ENCODE data around the gene KATNAL1. TPM values are rescaled to one million over a fixed set of nuclear protein-coding genes. Genes with fewer than 3 reads are reported as not detected.
"Not testable (repeated sequence)": the region's sequence is repeated elsewhere in the genome, so short reads cannot be mapped to it uniquely, and the experiment has no call there.

Gene KATNAL1
- total and polyA plus RNA-seq, 4 donors, result 6.3 to 43.8 (median 22.0) TPM

DNA sequence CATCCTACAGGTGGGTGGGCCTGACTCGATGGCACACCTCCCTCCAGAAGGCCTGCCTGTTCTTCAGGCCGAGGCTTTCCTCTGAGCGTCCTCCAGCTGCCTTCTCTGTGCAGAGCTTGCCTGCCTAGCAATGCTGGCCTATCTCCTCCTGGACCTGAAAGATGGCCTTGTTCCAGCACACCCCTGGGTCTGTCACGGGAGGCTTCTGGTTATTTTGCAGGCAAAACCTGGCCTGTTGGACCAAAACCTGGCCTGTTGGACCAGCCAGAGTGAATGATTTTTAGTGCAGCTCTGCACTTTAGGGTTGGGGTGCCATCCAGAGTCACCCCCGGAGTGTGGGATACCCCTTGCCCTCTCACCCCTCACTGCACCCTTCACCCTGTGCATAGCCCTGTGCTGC, 128.4 kb downstream of the KATNAL1 start:
- DNase-seq, result no peak
- H3K4me1 ChIP-seq (ENCODE audit: control insufficient read depth in 1 of 2, insufficient read depth in 2 of 2, low read length in 2 of 2), result no peaks in the 10 kb centered on the region
- H3K9me3 ChIP-seq (ENCODE audit: control insufficient read depth, low read length), result no peaks in the 10 kb centered on the region
- ATAC-seq (ENCODE audit: low FRiP score), result no peak
- H3K36me3 ChIP-seq (ENCODE audit: control insufficient read depth in 1 of 2, insufficient read depth in 2 of 2, low read length in 1 of 2), result no peaks in the 10 kb centered on the region
- intact Hi-C loops (cut with DNase I), result no loop called here
- no peak overlapping the region for H3K27ac ChIP-seq (ENCODE audit: low read depth in 1 of 2, low read length in 2 of 2)
- H3K4me3 ChIP-seq (ENCODE audit: low read length in 2 of 2), result no peak overlapping the region
- WGBS, 2 donors, result 91 to 92% methylated on average over 5 of the region's 5 CpGs
- H3K27me3 ChIP-seq (ENCODE audit: control insufficient read depth in 1 of 2, insufficient read depth in 2 of 2, low read length in 1 of 2), result no peaks in the 10 kb centered on the region

DNA sequence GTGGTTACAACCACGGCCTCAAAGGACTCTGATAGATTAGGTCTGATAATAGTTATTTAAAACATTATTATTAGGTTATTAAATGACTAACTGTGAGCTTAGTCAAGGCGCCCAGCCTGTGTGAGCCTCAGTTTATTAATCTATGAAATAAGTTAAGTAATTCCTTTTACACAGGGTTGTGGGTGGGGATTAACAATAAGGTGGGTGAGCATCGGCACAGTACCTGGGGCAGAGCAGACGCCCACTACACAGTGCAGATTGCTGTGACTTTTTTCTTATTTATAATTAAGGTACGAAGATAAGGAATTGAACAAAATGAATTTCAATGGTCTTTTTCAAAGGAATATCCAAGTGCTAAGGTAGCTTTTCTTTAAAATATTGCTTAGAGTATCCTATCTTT, 132.2 kb downstream of the KATNAL1 start:
- no peak for DNase-seq
- Histone ChIP-seq H3K36me3 (ENCODE audit: control insufficient read depth in 1 of 2, insufficient read depth in 2 of 2, low read length in 1 of 2) (no peaks in the 10 kb centered on the region), H3K27ac (ENCODE audit: low read depth in 1 of 2, low read length in 2 of 2) (no peak overlapping the region), H3K4me1 (ENCODE audit: control insufficient read depth in 1 of 2, insufficient read depth in 2 of 2, low read length in 2 of 2) (no peaks in the 10 kb centered on the region), H3K4me3 (ENCODE audit: low read length in 2 of 2) (no peak overlapping the region), H3K9me3 (ENCODE audit: control insufficient read depth, low read length) (no peaks in the 10 kb centered on the region), H3K27me3 (ENCODE audit: control insufficient read depth in 1 of 2, insufficient read depth in 2 of 2, low read length in 1 of 2) (no peaks in the 10 kb centered on the region)
- no peak for ATAC-seq (ENCODE audit: low FRiP score)
- WGBS, 2 donors, result 93 to 97% methylated on average over 5 of the region's 5 CpGs
- intact Hi-C loops (cut with DNase I), result no loop called here

DNA sequence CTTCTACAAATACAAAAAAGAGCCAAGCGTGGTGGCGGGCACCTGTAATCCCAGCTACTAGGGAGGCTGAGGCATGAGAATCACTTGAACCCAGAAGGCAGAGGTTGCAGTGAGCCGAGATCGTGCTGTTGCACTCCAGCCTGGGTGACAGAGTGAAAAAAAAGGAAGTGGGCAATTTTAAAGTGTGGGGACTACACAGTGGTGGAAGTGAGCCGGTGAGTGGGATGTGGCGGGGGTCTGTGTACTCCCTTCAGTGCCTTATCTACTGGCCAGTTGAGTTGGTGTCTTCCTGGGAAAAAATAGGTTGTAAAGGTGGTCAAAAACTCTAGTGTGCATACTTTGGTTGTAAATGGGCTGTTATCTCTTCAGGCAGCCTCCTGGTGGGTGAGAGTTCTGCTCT, 133.1 kb downstream of the KATNAL1 start:
- H3K4me1 ChIP-seq (ENCODE audit: control insufficient read depth in 1 of 2, insufficient read depth in 2 of 2, low read length in 2 of 2); H3K36me3 ChIP-seq (ENCODE audit: control insufficient read depth in 1 of 2, insufficient read depth in 2 of 2, low read length in 1 of 2); intact Hi-C loops (cut with DNase I); H3K27me3 ChIP-seq (ENCODE audit: control insufficient read depth in 1 of 2, insufficient read depth in 2 of 2, low read length in 1 of 2); H3K4me3 ChIP-seq (ENCODE audit: low read length in 2 of 2); H3K27ac ChIP-seq (ENCODE audit: low read depth in 1 of 2, low read length in 2 of 2); ATAC-seq (ENCODE audit: low FRiP score); DNase-seq; H3K9me3 ChIP-seq (ENCODE audit: control insufficient read depth, low read length): not testable (repeated sequence)
- 91 to 95% methylated on average over 6 of the region's 6 CpGs for WGBS, 2 donors

DNA sequence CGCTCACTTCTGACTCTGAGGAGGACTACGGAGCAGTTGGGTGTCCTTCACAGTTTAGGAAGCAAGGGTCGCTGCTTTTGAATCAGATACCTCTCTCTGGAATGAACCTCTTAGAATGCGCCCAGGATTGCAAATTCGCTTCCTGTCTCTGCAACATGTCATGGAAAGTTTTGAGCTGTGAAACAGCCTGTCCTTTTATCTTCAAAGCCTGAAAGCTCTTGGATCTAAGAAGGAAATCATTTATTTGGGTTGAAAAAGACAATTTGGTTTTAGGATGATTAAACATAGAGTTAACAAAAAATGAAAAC, 134.1 kb downstream of the KATNAL1 start:
- H3K27ac ChIP-seq (ENCODE audit: low read depth in 1 of 2, low read length in 2 of 2), result no peak overlapping the region

DNA sequence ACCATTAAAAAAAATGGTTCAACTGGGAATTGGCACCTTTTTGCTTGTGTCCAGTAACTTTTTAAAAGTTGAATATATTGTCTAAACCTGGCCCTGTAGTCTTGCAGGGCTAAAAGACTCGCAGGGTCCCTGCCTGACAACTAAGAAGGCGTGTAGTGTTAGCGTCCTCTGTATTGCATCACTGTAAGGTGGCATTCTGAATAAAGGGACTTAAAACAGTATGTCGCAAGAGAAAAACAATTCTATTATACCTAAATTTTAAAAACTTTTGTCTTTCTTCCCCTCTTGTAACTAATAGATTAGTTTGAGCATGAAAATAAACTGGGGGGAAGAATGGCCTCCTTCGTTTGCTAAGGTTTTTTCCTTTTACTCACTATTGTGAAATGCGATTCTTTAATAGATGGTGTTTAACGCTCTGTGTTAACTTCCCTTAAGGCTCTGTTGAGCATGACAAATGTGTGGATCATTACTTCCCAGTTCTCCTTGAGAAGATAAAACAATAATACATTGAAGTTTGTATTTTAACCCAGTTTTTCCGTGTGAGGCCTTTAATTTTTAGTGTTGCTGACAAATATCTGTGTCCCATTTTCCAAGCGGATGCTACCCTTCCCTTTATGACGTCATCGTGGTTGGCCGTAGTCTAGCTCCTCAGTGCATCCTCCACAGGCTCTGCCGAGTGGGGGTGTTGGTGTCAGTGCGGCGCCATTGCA, 134.6 kb downstream of the KATNAL1 start:
- no peak for ATAC-seq (ENCODE audit: low FRiP score)
- WGBS, 2 donors, result 94% methylated on average over 15 of the region's 15 CpGs
- DNase-seq, result no peak
- Histone ChIP-seq H3K4me1 (ENCODE audit: control insufficient read depth in 1 of 2, insufficient read depth in 2 of 2, low read length in 2 of 2) (no peaks in the 10 kb centered on the region), H3K27ac (ENCODE audit: low read depth in 1 of 2, low read length in 2 of 2) (no peak overlapping the region), H3K27me3 (ENCODE audit: control insufficient read depth in 1 of 2, insufficient read depth in 2 of 2, low read length in 1 of 2) (no peaks in the 10 kb centered on the region), H3K36me3 (ENCODE audit: control insufficient read depth in 1 of 2, insufficient read depth in 2 of 2, low read length in 1 of 2) (no peaks in the 10 kb centered on the region), H3K9me3 (ENCODE audit: control insufficient read depth, low read length) (no peaks in the 10 kb centered on the region), H3K4me3 (ENCODE audit: low read length in 2 of 2) (no peak overlapping the region)
- intact Hi-C loops (cut with DNase I), result no loop called here

More for the DNA sequence above, 134.1 kb downstream of the KATNAL1 start:
- H3K4me3 ChIP-seq (ENCODE audit: low read length in 2 of 2), result no peak overlapping the region
- DNase-seq, result no peak
- intact Hi-C loops (cut with DNase I), result no loop called here
- no peaks in the 10 kb centered on the region for H3K27me3 ChIP-seq (ENCODE audit: control insufficient read depth in 1 of 2, insufficient read depth in 2 of 2, low read length in 1 of 2)
- ATAC-seq (ENCODE audit: low FRiP score), result no peak
- WGBS, 2 donors, result 88% methylated on average over 5 of the region's 5 CpGs
- no peaks in the 10 kb centered on the region for H3K9me3 ChIP-seq (ENCODE audit: control insufficient read depth, low read length)
- H3K36me3 ChIP-seq (ENCODE audit: control insufficient read depth in 1 of 2, insufficient read depth in 2 of 2, low read length in 1 of 2), result no peaks in the 10 kb centered on the region
- no peaks in the 10 kb centered on the region for H3K4me1 ChIP-seq (ENCODE audit: control insufficient read depth in 1 of 2, insufficient read depth in 2 of 2, low read length in 2 of 2)

DNA sequence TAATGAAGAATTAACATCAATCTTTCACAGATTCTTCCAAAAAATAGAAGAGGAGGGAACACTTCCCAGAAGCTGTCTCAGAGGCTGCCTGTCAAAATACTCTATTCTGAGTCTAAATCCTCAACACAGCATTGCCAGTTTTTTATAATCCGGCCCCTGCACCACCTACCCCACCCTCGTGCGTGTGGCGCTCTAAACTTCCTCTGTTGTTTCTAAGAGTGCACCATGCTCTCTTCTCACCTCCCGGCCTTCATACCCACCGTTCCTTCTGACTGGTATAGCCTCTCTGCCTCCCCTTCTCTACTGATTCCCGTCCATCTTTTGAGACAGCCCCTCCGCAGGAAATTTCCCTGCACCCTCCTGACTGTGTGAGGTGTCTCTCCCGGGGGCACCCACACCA, 136.8 kb downstream of the KATNAL1 start:
- Histone ChIP-seq H3K4me3 (ENCODE audit: low read length in 2 of 2) (no peak overlapping the region), H3K36me3 (ENCODE audit: control insufficient read depth in 1 of 2, insufficient read depth in 2 of 2, low read length in 1 of 2) (no peaks in the 10 kb centered on the region), H3K27ac (ENCODE audit: low read depth in 1 of 2, low read length in 2 of 2) (no peak overlapping the region), H3K9me3 (ENCODE audit: control insufficient read depth, low read length) (no peaks in the 10 kb centered on the region), H3K4me1 (ENCODE audit: control insufficient read depth in 1 of 2, insufficient read depth in 2 of 2, low read length in 2 of 2) (no peaks in the 10 kb centered on the region), H3K27me3 (ENCODE audit: control insufficient read depth in 1 of 2, insufficient read depth in 2 of 2, low read length in 1 of 2) (no peaks in the 10 kb centered on the region)
- intact Hi-C loops (cut with DNase I), result no loop called here
- no peak for DNase-seq
- 80 to 81% methylated on average over 9 of the region's 9 CpGs for WGBS, 2 donors
- ATAC-seq (ENCODE audit: low FRiP score), result no peak

DNA sequence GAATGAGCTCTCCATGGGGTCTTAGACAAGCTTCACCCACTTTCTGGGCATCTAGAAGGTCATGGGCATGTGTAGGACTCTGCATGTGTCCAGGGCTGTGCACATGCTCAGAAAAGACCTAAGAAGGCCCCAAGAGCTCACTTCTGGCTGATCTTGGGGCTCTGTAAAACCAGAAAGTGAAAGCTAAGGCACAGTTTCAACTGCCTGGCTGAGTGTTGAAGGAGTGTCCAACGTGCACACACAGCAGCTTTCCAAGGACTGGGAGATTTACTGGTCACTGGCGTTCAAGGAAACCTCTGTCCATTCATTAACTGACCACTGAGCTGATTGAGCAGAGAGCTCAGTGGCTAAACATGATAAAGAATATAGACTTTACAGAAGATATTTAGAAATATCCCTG, 137.9 kb downstream of the KATNAL1 start:
- ATAC-seq (ENCODE audit: low FRiP score), result no peak
- 55 to 64% methylated on average over 2 of the region's 2 CpGs for WGBS, 2 donors
- intact Hi-C loops (cut with DNase I), result no loop called here

DNA sequence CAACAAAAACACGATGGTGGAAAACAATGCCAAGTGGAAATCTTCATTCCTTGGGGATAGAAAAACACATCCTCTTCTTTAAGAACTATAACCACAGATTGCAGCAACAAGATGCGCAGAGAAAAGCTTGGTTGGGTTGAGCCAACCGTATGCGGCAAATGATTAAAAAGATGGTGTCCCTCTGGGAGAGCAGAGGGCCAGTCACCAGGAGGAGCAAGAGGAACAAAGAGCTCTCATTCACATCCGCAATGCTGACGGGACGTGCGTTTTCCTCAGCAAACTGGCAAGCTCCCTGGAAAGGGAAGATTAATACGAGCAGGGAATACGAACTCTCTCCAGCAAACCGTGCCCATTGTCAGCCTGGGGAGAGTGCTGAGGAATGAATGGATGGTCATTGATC, 141.6 kb downstream of the KATNAL1 start:
- H3K4me3 ChIP-seq (ENCODE audit: low read length in 2 of 2), result no peak overlapping the region
- H3K27ac ChIP-seq (ENCODE audit: low read depth in 1 of 2, low read length in 2 of 2), result no peak overlapping the region
- H3K4me1 ChIP-seq (ENCODE audit: control insufficient read depth in 1 of 2, insufficient read depth in 2 of 2, low read length in 2 of 2), result no peaks in the 10 kb centered on the region
- DNase-seq (no peak), ATAC-seq (ENCODE audit: low FRiP score) (no peak)
- 47 to 52% methylated on average over 11 of the region's 11 CpGs for WGBS, 2 donors
- no peaks in the 10 kb centered on the region for H3K36me3 ChIP-seq (ENCODE audit: control insufficient read depth in 1 of 2, insufficient read depth in 2 of 2, low read length in 1 of 2)
- intact Hi-C loops (cut with DNase I), result no loop called here
- H3K9me3 ChIP-seq (ENCODE audit: control insufficient read depth, low read length), result no peaks in the 10 kb centered on the region
- no peaks in the 10 kb centered on the region for H3K27me3 ChIP-seq (ENCODE audit: control insufficient read depth in 1 of 2, insufficient read depth in 2 of 2, low read length in 1 of 2)

More for the DNA sequence above, 137.9 kb downstream of the KATNAL1 start:
- Histone ChIP-seq H3K4me3 (ENCODE audit: low read length in 2 of 2) (no peak overlapping the region), H3K27me3 (ENCODE audit: control insufficient read depth in 1 of 2, insufficient read depth in 2 of 2, low read length in 1 of 2) (no peaks in the 10 kb centered on the region), H3K36me3 (ENCODE audit: control insufficient read depth in 1 of 2, insufficient read depth in 2 of 2, low read length in 1 of 2) (no peaks in the 10 kb centered on the region), H3K4me1 (ENCODE audit: control insufficient read depth in 1 of 2, insufficient read depth in 2 of 2, low read length in 2 of 2) (no peaks in the 10 kb centered on the region), H3K9me3 (ENCODE audit: control insufficient read depth, low read length) (no peaks in the 10 kb centered on the region), H3K27ac (ENCODE audit: low read depth in 1 of 2, low read length in 2 of 2) (no peak overlapping the region)
- no peak for DNase-seq

DNA sequence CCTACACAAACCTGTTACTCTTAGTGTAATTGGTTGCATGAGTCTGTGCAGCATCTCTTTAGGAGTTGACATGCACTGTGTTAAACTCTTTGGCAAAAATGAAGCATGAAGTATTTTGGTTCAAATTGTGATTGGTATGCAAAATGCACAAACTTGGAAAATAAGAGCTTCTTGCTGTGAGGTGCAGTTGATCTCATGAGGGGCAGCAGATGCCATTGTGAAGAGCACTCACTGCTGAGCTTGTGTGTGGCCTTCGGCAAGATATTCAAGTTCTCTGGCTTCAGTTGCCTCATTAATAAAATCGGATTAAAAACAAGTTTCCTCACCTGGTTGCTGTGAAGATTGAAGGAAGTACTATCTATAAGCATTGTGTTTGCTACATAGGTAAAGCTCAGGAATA, 142.3 kb downstream of the KATNAL1 start:
- no peak for ATAC-seq (ENCODE audit: low FRiP score)
- Histone ChIP-seq H3K4me1 (ENCODE audit: control insufficient read depth in 1 of 2, insufficient read depth in 2 of 2, low read length in 2 of 2) (no peaks in the 10 kb centered on the region), H3K9me3 (ENCODE audit: control insufficient read depth, low read length) (no peaks in the 10 kb centered on the region), H3K4me3 (ENCODE audit: low read length in 2 of 2) (no peak overlapping the region), H3K27ac (ENCODE audit: low read depth in 1 of 2, low read length in 2 of 2) (no peak overlapping the region), H3K27me3 (ENCODE audit: control insufficient read depth in 1 of 2, insufficient read depth in 2 of 2, low read length in 1 of 2) (no peaks in the 10 kb centered on the region), H3K36me3 (ENCODE audit: control insufficient read depth in 1 of 2, insufficient read depth in 2 of 2, low read length in 1 of 2) (no peaks in the 10 kb centered on the region)
- intact Hi-C loops (cut with DNase I), result no loop called here
- WGBS, 2 donors, result 88 to 89% methylated on average over 2 of the region's 2 CpGs
- no peak for DNase-seq

All from aorta (tissue), 5 donors.